Epithelial cell of esophagus (primary cell): ENCODE results near the gene STAT5B.
"Not testable (repeated sequence)": the region's sequence is repeated elsewhere in the genome, so short reads cannot be mapped to it uniquely, and the experiment has no call there.

Experiments
- DNase-seq: peaks from one replicate; pipeline ENCODE4 v3.0.0; 2010; ENCODE audit warnings: low read depth
- H3K4me3 ChIP-seq: 2 replicates; pipeline ENCODE4 v1.5.1; 2011; ENCODE audit warnings: mild to moderate bottlenecking, low read length, control low read depth
- CTCF ChIP-seq: IDR thresholded peaks from 2 replicates; pipeline ENCODE4 v1.5.1; 2011; ENCODE audit warnings: low read depth, mild to moderate bottlenecking, low read length, control low read depth, inconsistent platforms; ENCODE audit not compliant: insufficient read depth; ENCODE audit errors: missing control alignments

Gene STAT5B

GRCh38 chr17:42190491-42191274 lies 85.5 kb downstream of the STAT5B start:
- no peak for TF ChIP-seq CTCF
- DNase-seq, result no peak
- no peak overlapping the region for H3K4me3 ChIP-seq

GRCh38 chr17:42189651-42189965 lies 86.6 kb downstream of the STAT5B start:
- no peak overlapping the region for H3K4me3 ChIP-seq
- TF ChIP-seq CTCF, result no peak
- DNase-seq, result no peak

GRCh38 chr17:42188749-42189650 lies 87.2 kb downstream of the STAT5B start:
- no peak overlapping the region for H3K4me3 ChIP-seq
- no peak for DNase-seq
- no peak for TF ChIP-seq CTCF

- no peak for TF ChIP-seq CTCF
- DNase-seq, result no peak
- no peak overlapping the region for H3K4me3 ChIP-seq
Measured at GRCh38 chr17:42187833-42188232, 88.4 kb downstream of the STAT5B start.

- DNase-seq, H3K4me3 ChIP-seq: not testable (repeated sequence)
Measured at GRCh38 chr17:42186191-42186590, 90.0 kb downstream of the STAT5B start.

GRCh38 chr17:42185621-42185930 lies 90.6 kb downstream of the STAT5B start:
- no peak for DNase-seq
- no peak overlapping the region for H3K4me3 ChIP-seq

More at GRCh38 chr17:42185621-42185930, 90.6 kb downstream of the STAT5B start:
- no peak for TF ChIP-seq CTCF
